GM15510 (cell line): Measurements from ENCODE around the gene RTN4R.

Source experiments
- POLR2A ChIP-seq: IDR thresholded peaks from 3 replicates; pipeline ENCODE4 v1.6.1; 2011; ENCODE audit warnings: borderline replicate concordance; ENCODE audit not compliant: insufficient read length; ENCODE audit errors: extremely low read depth

Gene RTN4R

GRCh38 chr22:20258584-20259326, 9.4 kb downstream of the RTN4R start:
- no peak for TF ChIP-seq POLR2A

DNA sequence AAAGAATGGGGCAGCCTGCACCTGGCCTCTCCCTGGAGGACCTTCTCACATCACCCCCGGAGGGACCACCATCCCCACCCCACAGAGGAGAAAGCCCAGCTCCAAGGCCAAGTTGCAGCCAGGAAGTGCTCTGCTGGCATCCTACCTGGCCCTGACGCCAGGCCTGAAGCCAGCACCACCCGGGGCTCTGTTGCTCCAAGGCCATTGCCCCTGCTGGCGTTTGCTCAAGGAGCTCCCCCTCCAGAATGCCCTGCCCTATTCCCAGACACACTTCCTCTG, 10.2 kb downstream of the RTN4R start:
- TF ChIP-seq POLR2A, result no peak

DNA sequence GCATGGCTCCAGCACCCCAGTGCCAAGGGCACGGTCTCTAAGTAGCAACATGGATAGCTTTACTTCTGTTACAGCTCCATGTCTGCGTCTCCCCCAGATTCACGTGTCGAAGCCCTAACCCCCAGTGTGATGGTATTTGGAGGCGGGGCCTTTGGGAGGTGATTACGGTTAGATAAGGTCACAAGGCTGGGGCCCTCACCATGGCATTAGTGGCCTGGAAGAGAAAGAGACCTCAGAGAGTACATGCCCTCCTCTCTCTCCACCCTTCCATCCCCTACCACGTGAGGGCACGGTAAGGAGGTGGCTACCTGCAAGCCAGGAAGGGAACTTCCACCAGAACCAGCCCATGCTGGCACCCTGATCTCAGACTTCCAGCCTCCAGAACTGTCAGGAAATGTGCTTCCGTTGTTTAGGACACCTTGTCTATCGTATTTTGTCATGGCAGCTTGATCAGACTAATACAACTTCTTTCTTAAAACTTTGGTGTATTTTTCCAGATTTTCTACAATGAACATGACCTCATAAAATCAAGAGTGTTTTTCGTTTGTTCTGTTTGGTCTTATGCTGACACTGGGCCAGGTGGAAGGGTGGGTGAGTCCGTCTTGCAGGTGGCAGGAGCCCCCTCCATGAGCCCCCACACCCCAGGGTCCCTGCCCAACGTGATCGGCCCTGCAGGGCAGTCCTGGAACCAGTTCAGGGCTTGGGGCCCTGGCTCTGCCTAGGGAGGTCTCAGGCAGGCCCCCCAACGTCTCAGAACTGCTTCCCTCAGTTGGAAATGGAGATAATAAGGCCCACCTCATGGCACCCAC, 10.7 kb downstream of the RTN4R start:
- no peak for TF ChIP-seq POLR2A

DNA sequence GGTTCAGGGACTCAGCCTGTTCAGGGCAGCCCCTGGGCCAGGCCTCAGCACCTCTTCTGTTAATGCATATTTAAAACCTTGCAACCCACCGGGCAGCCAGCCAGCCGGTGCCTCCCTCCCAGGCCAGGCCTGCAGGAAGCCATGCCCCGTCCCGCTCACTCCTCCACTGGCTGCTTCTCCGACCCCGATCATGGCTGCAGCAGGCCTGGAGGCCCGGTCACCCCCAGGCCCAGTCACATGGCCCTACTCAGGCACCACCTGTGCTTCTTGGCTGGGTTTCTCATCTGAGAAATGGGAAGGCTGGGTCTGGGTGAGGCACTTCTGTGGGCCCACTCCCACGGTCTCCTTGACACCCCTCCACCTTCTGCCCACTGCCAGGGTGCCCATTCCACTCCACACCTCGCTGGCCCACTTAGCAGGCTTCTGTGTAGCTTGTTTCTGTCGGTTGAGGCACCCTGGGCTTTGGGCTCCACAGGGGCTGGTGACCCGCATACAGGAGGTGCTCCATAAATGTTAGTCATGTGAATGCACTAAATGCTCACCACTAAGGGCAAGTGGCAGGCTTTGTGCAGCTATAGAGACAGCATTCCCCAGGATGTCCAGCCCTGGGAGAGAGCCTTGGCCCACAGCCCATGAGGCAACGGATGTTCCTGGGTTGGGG, 11.4 kb downstream of the RTN4R start:
- no peak for TF ChIP-seq POLR2A

- no peak for TF ChIP-seq POLR2A
Observed at GRCh38 chr22:20256027-20256426, 12.1 kb downstream of the RTN4R start.

- no peak for TF ChIP-seq POLR2A
Observed at GRCh38 chr22:20254975-20255946, 12.9 kb downstream of the RTN4R start.

GRCh38 chr22:20253161-20253560, 15.0 kb downstream of the RTN4R start:
- no peak for TF ChIP-seq POLR2A

DNA sequence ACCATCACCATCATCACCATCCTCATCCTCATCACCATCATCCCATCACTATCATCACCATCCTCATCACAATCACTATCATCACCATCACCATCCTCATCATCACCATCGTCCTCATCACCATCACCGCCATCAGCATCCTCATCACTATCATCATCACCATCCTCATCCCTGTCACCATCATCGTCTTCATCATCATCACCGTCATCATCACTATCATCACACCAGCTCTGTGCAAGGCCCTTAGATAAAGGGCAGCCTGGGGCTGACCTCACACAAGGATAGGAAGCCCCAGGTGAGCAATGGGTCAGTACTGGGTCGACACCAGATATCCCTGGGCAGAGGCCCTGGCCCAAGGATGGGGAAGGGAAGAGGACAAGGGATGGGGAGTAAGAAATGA, 16.1 kb downstream of the RTN4R start:
- no peak for TF ChIP-seq POLR2A

GRCh38 chr22:20251491-20251890, 16.6 kb downstream of the RTN4R start:
- TF ChIP-seq POLR2A, result no peak

DNA sequence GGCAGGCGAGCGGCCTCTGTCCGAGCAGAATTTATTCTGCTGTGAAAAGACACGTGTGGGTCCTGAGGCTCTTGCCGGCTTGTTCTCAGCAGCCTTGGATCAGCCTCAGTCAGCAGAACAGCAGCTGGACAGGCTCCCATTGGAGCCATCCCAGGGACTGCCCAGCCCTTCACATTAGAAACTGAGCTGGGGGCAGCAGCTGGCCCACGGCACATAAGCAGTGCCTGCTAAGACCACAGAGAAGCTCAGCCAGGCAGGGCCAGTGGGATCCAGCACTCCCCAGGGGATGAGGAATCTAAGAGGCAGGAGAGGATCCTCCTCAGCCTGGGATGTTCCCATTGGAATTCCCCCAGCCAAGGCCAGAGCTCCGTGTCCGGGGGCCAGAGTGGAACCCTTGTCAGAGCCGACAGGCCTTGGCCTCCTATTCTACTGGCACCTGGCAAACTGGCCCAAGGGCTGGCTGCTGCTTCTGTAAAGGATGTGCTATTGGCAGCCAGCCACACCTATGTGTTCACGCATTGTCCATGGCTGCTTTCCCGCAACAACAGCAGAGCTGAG, 18.2 kb downstream of the RTN4R start:
- TF ChIP-seq POLR2A, result no peak

GRCh38 chr22:20248461-20248978, 19.6 kb downstream of the RTN4R start:
- TF ChIP-seq POLR2A, result no peak

- TF ChIP-seq POLR2A, result no peak
Observed at GRCh38 chr22:20247608-20248171, 20.4 kb downstream of the RTN4R start.

DNA sequence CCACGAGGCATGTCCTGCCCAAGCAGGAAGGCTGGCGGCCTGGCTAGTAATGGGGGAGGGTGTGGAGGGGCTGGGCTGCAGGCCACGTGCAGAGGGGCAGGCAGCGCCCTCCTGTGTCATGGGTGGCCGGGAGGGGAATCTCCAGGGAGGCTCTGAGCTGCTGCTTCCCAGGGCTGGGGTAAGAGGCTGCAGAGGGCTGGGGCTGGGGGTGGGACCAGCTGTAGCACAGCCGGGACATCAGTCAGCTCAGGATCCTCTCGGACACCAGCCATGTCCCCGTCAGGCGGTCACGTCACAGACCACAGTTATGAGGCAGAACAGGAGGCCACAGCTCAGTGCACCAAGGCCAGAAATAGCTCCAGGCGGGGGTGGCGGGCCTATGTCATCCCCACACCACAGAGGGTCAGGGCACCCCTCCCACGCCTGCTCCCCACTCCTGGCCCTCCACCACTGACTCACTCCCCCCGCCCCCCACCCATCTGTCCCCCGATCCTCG, 21.1 kb downstream of the RTN4R start:
- TF ChIP-seq POLR2A, result no peak

GRCh38 chr22:20246368-20247009, 21.6 kb downstream of the RTN4R start:
- no peak for TF ChIP-seq POLR2A
